SK-N-MC (cell line): ENCODE measurements around the gene ARMH3.

ENCODE experiments used
- EZH2 ChIP-seq: fragments of 200-600 bp; sonication (generic); IDR thresholded peaks from one replicate; pipeline ENCODE4 v1.6.1; 2017; ENCODE audit warnings: antibody characterized with exemption
- POLR2AphosphoS5 ChIP-seq: IDR thresholded peaks from 2 replicates; pipeline ENCODE4 v1.6.1; 2012; ENCODE audit warnings: mild to moderate bottlenecking, low read depth, low read length, borderline replicate concordance

GRCh38 chr10:101857802-101858476, 198.0 kb downstream of the ARMH3 start:
- TF ChIP-seq EZH2 (no peak), POLR2AphosphoS5 (no peak)
